ENCODE results near the gene CD37.
"Not testable (repeated sequence)": the region's sequence is repeated elsewhere in the genome, so short reads cannot be mapped to it uniquely, and the experiment has no call there.

The CD37 gene

DNA sequence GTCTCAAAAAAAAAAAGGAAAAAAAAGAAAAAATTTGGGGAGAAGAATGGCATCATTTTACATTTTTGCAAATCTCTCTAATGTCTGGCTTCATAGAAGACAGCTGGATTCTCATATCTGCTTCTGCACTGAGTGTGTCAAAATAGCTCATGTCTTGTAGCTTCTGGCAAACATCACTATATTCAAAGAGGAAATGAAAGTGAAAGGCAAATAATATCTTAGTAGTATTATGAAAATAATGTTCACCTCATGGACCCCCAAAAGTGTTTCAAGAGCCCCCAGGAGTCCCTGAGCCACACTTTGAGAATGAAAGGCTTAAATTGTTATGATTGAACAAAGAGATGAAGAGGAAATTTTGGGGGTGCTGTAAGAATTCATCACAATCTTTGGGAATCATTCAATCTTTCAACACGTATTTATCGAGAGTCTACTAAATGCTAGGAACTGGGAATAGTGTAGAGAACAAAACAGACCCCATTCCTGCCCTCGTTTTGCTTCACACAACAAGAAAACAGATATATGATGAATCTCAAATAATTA lies 9.0 kb upstream of the CD37 start:
- TF ChIP-seq EZH2phosphoT487 (IDR thresholded peaks at IDR 0.05; ENCODE audit: borderline replicate concordance, low read length): no peak
- TF ChIP-seq, protein P1, sequence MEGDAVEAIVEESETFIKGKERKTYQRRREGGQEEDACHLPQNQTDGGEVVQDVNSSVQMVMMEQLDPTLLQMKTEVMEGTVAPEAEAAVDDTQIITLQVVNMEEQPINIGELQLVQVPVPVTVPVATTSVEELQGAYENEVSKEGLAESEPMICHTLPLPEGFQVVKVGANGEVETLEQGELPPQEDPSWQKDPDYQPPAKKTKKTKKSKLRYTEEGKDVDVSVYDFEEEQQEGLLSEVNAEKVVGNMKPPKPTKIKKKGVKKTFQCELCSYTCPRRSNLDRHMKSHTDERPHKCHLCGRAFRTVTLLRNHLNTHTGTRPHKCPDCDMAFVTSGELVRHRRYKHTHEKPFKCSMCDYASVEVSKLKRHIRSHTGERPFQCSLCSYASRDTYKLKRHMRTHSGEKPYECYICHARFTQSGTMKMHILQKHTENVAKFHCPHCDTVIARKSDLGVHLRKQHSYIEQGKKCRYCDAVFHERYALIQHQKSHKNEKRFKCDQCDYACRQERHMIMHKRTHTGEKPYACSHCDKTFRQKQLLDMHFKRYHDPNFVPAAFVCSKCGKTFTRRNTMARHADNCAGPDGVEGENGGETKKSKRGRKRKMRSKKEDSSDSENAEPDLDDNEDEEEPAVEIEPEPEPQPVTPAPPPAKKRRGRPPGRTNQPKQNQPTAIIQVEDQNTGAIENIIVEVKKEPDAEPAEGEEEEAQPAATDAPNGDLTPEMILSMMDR (IDR thresholded peaks at IDR 0.05; ENCODE audit: low read depth, low read length, poor library complexity, severe bottlenecking): no peak
- Histone ChIP-seq H4K20me1 (ENCODE audit: control insufficient read depth, insufficient read depth, low read depth, low read length) (no peaks in the 10 kb centered on the region), H3K9me2 (replicated peaks; ENCODE audit: control insufficient read depth, low read length) (no peaks in the 10 kb centered on the region), H3K4me2 (ENCODE audit: low read length) (peak overlapping the region; percentile 99), H3K79me2 (ENCODE audit: control insufficient read depth, low read length) (peaks cover 39% of the 10 kb centered on the region), H3K27ac (ENCODE audit: low read depth, low read length) (peak overlapping the region; percentile 97), H3K27me3 (ENCODE audit: control insufficient read depth, low read length) (no peaks in the 10 kb centered on the region), H3K4me3 (ENCODE audit: low read length) (peak overlapping the region; percentile 85), H3K4me1 (ENCODE audit: control insufficient read depth, low read length) (peaks cover 69% of the 10 kb centered on the region), H3F3A (ENCODE audit: control insufficient read depth, insufficient read depth) (peaks cover 59% of the 10 kb centered on the region), H3K36me3 (ENCODE audit: control insufficient read depth, low read length) (peaks cover 47% of the 10 kb centered on the region), H3K9me3 (ENCODE audit: control insufficient read depth, insufficient read depth, low read length) (peaks cover 8% of the 10 kb centered on the region)

DNA sequence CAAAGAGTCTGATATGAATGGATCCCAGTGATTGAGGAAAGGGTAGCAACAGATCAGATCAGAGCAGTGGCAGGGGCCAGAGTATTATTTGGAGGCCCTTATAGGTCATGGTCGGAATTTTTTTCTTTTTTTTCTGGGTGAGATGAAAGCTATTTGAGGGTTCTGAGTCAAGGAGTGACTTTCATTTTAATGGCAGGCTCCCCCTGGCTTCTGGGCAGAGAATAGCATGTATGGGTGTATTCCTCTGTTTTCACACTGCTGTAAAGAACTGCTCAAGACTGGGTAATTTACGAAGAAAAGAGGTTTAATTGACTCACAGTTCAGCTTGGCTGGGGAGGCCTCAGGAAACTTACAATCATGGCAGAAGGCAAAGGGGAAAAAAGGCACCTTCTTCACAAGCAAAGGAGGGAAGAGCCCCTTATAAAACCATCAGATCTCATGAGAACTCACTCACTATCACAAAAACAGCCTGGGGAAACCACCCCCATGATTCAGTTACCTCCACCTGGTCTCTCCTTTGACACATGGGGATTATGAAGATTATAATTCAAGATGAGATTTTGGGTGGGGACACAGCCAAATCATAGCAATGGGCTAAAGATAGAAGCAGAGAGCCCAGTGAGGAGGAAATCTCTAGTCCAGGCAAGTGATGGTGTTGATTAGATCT lies 7.2 kb upstream of the CD37 start:
- Histone ChIP-seq H3K79me2 (ENCODE audit: control insufficient read depth, low read length) (peaks cover 50% of the 10 kb centered on the region), H3K4me2 (ENCODE audit: low read length) (peak overlapping the region; percentile 99), H3F3A (ENCODE audit: control insufficient read depth, insufficient read depth) (peaks cover 58% of the 10 kb centered on the region), H4K20me1 (ENCODE audit: control insufficient read depth, insufficient read depth, low read depth, low read length) (no peaks in the 10 kb centered on the region), H3K4me1 (ENCODE audit: control insufficient read depth, low read length) (peaks cover 87% of the 10 kb centered on the region), H3K9me2 (replicated peaks; ENCODE audit: control insufficient read depth, low read length) (no peaks in the 10 kb centered on the region), H3K9me3 (ENCODE audit: control insufficient read depth, insufficient read depth, low read length) (peaks cover 5% of the 10 kb centered on the region), H3K4me3 (ENCODE audit: low read length) (peak overlapping the region; percentile 85), H3K27me3 (ENCODE audit: control insufficient read depth, low read length) (no peaks in the 10 kb centered on the region), H3K27ac (ENCODE audit: low read depth, low read length) (peak overlapping the region; percentile 97), H3K36me3 (ENCODE audit: control insufficient read depth, low read length) (peaks cover 41% of the 10 kb centered on the region)
- no peak for TF ChIP-seq EZH2phosphoT487 (IDR thresholded peaks at IDR 0.05; ENCODE audit: borderline replicate concordance, low read length)
- TF ChIP-seq, protein P1 (IDR thresholded peaks at IDR 0.05; ENCODE audit: low read depth, low read length, poor library complexity, severe bottlenecking): peak; percentile 89

DNA sequence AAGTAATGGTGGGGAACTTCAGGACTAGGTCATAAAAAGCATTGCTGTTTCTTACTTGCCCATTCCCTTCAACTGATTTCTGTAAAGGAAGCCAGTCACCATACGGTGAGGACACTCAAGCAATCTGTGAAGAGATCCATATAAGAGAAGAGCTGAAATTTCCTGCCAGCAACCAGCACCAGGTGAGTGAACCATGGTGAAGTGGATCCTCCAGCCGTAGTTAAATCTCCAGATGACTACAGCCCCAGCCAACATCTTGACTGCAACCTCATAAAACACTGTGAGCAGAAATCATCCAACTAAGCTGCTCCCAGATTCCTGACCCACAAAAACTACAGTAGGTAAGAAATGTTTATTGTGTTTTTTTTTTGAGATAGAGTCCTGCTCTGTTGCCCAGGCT lies 6.5 kb upstream of the CD37 start:
- peak overlapping the region; percentile 97 for H3K27ac ChIP-seq (ENCODE audit: low read depth, low read length)
- H3K4me2 ChIP-seq (ENCODE audit: low read length): peak overlapping the region; percentile 99
- H3K4me1 ChIP-seq (ENCODE audit: control insufficient read depth, low read length): peaks cover 94% of the 10 kb centered on the region

DNA sequence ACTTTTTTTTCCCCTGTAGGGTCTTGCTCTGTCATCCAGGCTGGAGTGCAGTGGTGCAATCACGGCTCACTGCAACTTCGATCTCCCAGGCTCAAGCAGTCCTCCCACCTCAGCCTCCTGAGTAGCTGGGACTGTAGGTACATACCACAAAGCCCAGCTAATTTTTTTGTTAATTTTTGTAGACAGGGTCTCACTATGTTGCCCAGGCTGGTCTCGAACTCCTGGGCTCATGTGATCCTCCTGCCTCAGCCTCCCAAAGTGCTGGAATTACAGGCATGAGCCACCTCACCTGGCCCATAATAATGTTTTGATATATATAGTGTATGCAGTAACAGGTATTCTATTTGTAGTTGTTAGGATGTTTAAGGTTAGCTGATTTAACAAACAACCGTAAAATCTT lies 4.0 kb upstream of the CD37 start:
- peaks cover 70% of the 10 kb centered on the region for H3F3A ChIP-seq (ENCODE audit: control insufficient read depth, insufficient read depth)
- H3K27ac ChIP-seq (ENCODE audit: low read depth, low read length): peak overlapping the region; percentile 97
- peaks cover 49% of the 10 kb centered on the region for H3K79me2 ChIP-seq (ENCODE audit: control insufficient read depth, low read length)
- H3K27me3 ChIP-seq (ENCODE audit: control insufficient read depth, low read length); H3K9me2 ChIP-seq (replicated peaks; ENCODE audit: control insufficient read depth, low read length); H4K20me1 ChIP-seq (ENCODE audit: control insufficient read depth, insufficient read depth, low read depth, low read length); H3K9me3 ChIP-seq (ENCODE audit: control insufficient read depth, insufficient read depth, low read length): not testable (repeated sequence)
- H3K4me1 ChIP-seq (ENCODE audit: control insufficient read depth, low read length): peaks cover 88% of the 10 kb centered on the region
- peak overlapping the region; percentile 99 for H3K4me2 ChIP-seq (ENCODE audit: low read length)
- peak overlapping the region; percentile 85 for H3K4me3 ChIP-seq (ENCODE audit: low read length)
- H3K36me3 ChIP-seq (ENCODE audit: control insufficient read depth, low read length): peaks cover 50% of the 10 kb centered on the region

More for the DNA sequence above, 6.5 kb upstream of the CD37 start:
- Histone ChIP-seq H3K79me2 (ENCODE audit: control insufficient read depth, low read length) (peaks cover 49% of the 10 kb centered on the region), H3K9me3 (ENCODE audit: control insufficient read depth, insufficient read depth, low read length) (peaks cover 1% of the 10 kb centered on the region), H3K4me3 (ENCODE audit: low read length) (peak overlapping the region; percentile 85), H4K20me1 (ENCODE audit: control insufficient read depth, insufficient read depth, low read depth, low read length) (no peaks in the 10 kb centered on the region), H3K36me3 (ENCODE audit: control insufficient read depth, low read length) (peaks cover 39% of the 10 kb centered on the region), H3F3A (ENCODE audit: control insufficient read depth, insufficient read depth) (peaks cover 61% of the 10 kb centered on the region), H3K27me3 (ENCODE audit: control insufficient read depth, low read length) (no peaks in the 10 kb centered on the region), H3K9me2 (replicated peaks; ENCODE audit: control insufficient read depth, low read length) (no peaks in the 10 kb centered on the region)
- no peak for TF ChIP-seq EZH2phosphoT487 (IDR thresholded peaks at IDR 0.05; ENCODE audit: borderline replicate concordance, low read length)
- TF ChIP-seq, protein P1 (IDR thresholded peaks at IDR 0.05; ENCODE audit: low read depth, low read length, poor library complexity, severe bottlenecking): no peak
